Gastroesophageal sphincter (tissue), 4 donors: ENCODE measurements around the gene ASAP2. TPM values are rescaled to one million over a fixed set of nuclear protein-coding genes. Genes with fewer than 3 reads are reported as not detected.

Source experiments
- ATAC-seq: fragments of 150-250 bp; one replicate; pipeline ENCODE4 v1.9.1; 2016; ENCODE audit warnings: mild to moderate bottlenecking, moderate library complexity
- H3K27ac ChIP-seq, 4 donors: fragments of 200-600 bp; sonication (generic) in 3 of 4; 1 replicate in 3 of 4; 2 replicates in 1 of 4; pipeline ENCODE4 v1.5.1; 2016 to 2019
- H3K27me3 ChIP-seq: fragments of 200-600 bp; sonication (generic); one replicate; pipeline ENCODE4 v1.5.1; 2019
- H3K36me3 ChIP-seq, 2 donors: fragments of 200-600 bp; sonication (generic); one replicate each; pipeline ENCODE4 v1.5.1; 2019; ENCODE audit warnings: control low read depth in 1 of 2
- H3K4me1 ChIP-seq, 3 donors: fragments of 200-600 bp; sonication (generic); 1 replicate in 2 of 3; 2 replicates in 1 of 3; pipeline ENCODE4 v1.5.1; 2016 to 2019; ENCODE audit warnings: control low read depth in 2 of 3
- H3K4me3 ChIP-seq, 2 donors: fragments of 200-600 bp; sonication (generic); one replicate each; pipeline ENCODE4 v1.5.1; 2019; ENCODE audit warnings: mild to moderate bottlenecking in 1 of 2, moderate library complexity in 1 of 2
- H3K9me3 ChIP-seq, 3 donors: fragments of 200-600 bp; sonication (generic); one replicate each; pipeline ENCODE4 v1.5.1; 2017 to 2019; ENCODE audit warnings: control low read depth in 2 of 3
- CTCF ChIP-seq, 4 experiments: fragments of 200-600 bp in 2 of 4; fragments of 450-650 bp in 2 of 4; sonication (generic) in 1 of 4; IDR thresholded peaks; one replicate each; pipeline ENCODE4 v1.5.1; 2017 to 2019; ENCODE audit warnings: antibody characterized with exemption in 4 of 4, mild to moderate bottlenecking in 2 of 4, moderate library complexity in 2 of 4
- EP300 ChIP-seq: sonication (generic); formaldehyde crosslinking; IDR thresholded peaks from one replicate; pipeline ENCODE4 v1.6.1; 2017; ENCODE audit warnings: antibody characterized with exemption, mild to moderate bottlenecking
- POLR2A ChIP-seq, 2 donors: fragments of 450-650 bp; IDR thresholded peaks; one replicate each; pipeline ENCODE4 v1.6.1; 2017; ENCODE audit warnings: antibody characterized with exemption in 2 of 2, mild to moderate bottlenecking in 2 of 2, moderate library complexity in 1 of 2
- POLR2AphosphoS5 ChIP-seq: sonication (generic); formaldehyde crosslinking; IDR thresholded peaks from one replicate; pipeline ENCODE4 v1.6.1; 2017; ENCODE audit warnings: antibody characterized with exemption
- WGBS, 2 donors: methylation state at CpG; one replicate each; pipeline ENCODE4 v1.1.5; 2018; ENCODE audit warnings: low coverage in 1 of 2; 5-methylcytosine and 5-hydroxymethylcytosine counted together
- total RNA-seq, 4 donors: library from RNA; depleted of rRNA; stranded (reverse); fragments of >200 nt; gene quantifications; one replicate each; pipeline ENCODE4 v1.1.0, GENCODE V29; 2016

ASAP2 gene
- total RNA-seq, 4 donors from 2014 or later: 18.3 to 31.4 (median 26.2) TPM

GRCh38 chr2:9378433-9379390 is 172.1 kb downstream of the ASAP2 start:
- whole genome bisulfite sequencing, 2 donors: 64 to 74% methylated on average over 8 to 9 of the region's 30 CpGs
- Histone ChIP-seq H3K27ac (peak overlapping the region in 3 of 4 donors; percentile 61 to 77 (median 67)), H3K4me1 (peaks cover 0 to 36% (median 16%) of the 10 kb centered on the region in 3 donors), H3K36me3 (peaks cover 0 to 85% of the 10 kb centered on the region in 2 donors), H3K9me3 (no peaks in the 10 kb centered on the region), H3K27me3 (no peaks in the 10 kb centered on the region), H3K4me3 (no peak overlapping the region)
- TF ChIP-seq POLR2AphosphoS5 (no peak), POLR2A (IDR thresholded peaks at IDR 0.05) (no peak), EP300 (no peak), CTCF (IDR thresholded peaks at IDR 0.05) (no peak)
- ATAC-seq: peak; percentile 77

- 81% methylated on average over 3 of the region's 5 CpGs; no CpG with 5 or more reads in 1 of the 2 donors for WGBS, 2 donors
- peaks cover 0 to 36% (median 16%) of the 10 kb centered on the region in 3 donors for H3K4me1 ChIP-seq
- H3K4me3 ChIP-seq: no peak overlapping the region
- TF ChIP-seq CTCF (IDR thresholded peaks at IDR 0.05) (no peak), POLR2AphosphoS5 (no peak), POLR2A (IDR thresholded peaks at IDR 0.05) (no peak), EP300 (no peak)
- peak overlapping the region in 3 of 4 donors; percentile 61 to 77 (median 67) for H3K27ac ChIP-seq
- H3K9me3 ChIP-seq: no peaks in the 10 kb centered on the region
- H3K27me3 ChIP-seq: no peaks in the 10 kb centered on the region
- H3K36me3 ChIP-seq: peaks cover 0 to 85% of the 10 kb centered on the region in 2 donors
- no peak for ATAC-seq
Measured at GRCh38 chr2:9379391-9379755, 172.8 kb downstream of the ASAP2 start.

- 70 to 80% methylated on average over 1 to 9 of the region's 18 CpGs for WGBS, 2 donors
- H3K36me3 ChIP-seq: peaks cover 0 to 85% of the 10 kb centered on the region in 2 donors
- TF ChIP-seq POLR2AphosphoS5 (peak; percentile 20), EP300 (no peak)
Measured at GRCh38 chr2:9380702-9381628, 174.4 kb downstream of the ASAP2 start.

GRCh38 chr2:9382604-9383235 is 176.1 kb downstream of the ASAP2 start:
- Histone ChIP-seq H3K9me3 (no peaks in the 10 kb centered on the region), H3K27ac (no peak overlapping the region), H3K4me3 (no peak overlapping the region), H3K4me1 (peaks cover 0 to 43% (median 16%) of the 10 kb centered on the region in 3 donors), H3K36me3 (peaks cover 0 to 80% of the 10 kb centered on the region in 2 donors), H3K27me3 (no peaks in the 10 kb centered on the region)
- ATAC-seq: no peak
- TF ChIP-seq EP300 (no peak), CTCF (IDR thresholded peaks at IDR 0.05) (no peak), POLR2A (IDR thresholded peaks at IDR 0.05) (no peak), POLR2AphosphoS5 (no peak)
- WGBS, 2 donors: 90% methylated on average over 5 to 6 of the region's 6 CpGs

More at GRCh38 chr2:9380702-9381628, 174.4 kb downstream of the ASAP2 start:
- peaks cover 0 to 36% (median 16%) of the 10 kb centered on the region in 3 donors for H3K4me1 ChIP-seq
- H3K9me3 ChIP-seq: no peaks in the 10 kb centered on the region
- H3K4me3 ChIP-seq: no peak overlapping the region
- ATAC-seq: peak; percentile 75
- peak overlapping the region in 3 of 4 donors; percentile 64 to 79 (median 69) for H3K27ac ChIP-seq
- no peaks in the 10 kb centered on the region for H3K27me3 ChIP-seq
